IPS DF 19.7 (cell line): ENCODE data around the gene PDPK1.
"Not testable (repeated sequence)": the region's sequence is repeated elsewhere in the genome, so short reads cannot be mapped to it uniquely, and the experiment has no call there.

Source experiments
- DNase-seq: peaks from one replicate; pipeline ENCODE4 v3.0.0-alpha.2; 2013; ENCODE audit warnings: low read depth, low spot score

Gene PDPK1

GRCh38 chr16:2523801-2524231 is 14.0 kb upstream of the PDPK1 start:
- DNase-seq: no peak

GRCh38 chr16:2524339-2524938 is 13.4 kb upstream of the PDPK1 start:
- DNase-seq: no peak

DNA sequence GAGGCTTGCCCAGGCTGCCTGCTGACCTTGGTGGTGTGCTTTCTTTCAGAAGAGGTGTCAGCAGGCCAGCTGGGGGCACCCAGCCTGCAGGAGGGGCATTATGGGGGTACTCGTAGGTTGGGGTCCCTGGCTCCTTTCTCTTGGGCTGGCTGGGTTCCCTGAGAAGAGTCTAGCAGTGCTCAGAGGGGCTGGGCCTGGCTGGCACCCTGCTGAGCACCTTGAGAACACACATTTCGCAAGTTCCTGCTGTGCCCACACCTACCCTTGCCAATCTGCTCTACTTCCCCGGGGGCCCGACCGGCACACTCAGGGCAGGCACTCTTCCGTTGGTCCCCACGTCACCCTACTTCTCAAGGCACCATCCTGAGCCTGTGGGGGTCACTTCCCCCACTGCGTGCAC is 11.7 kb upstream of the PDPK1 start:
- DNase-seq: no peak

DNA sequence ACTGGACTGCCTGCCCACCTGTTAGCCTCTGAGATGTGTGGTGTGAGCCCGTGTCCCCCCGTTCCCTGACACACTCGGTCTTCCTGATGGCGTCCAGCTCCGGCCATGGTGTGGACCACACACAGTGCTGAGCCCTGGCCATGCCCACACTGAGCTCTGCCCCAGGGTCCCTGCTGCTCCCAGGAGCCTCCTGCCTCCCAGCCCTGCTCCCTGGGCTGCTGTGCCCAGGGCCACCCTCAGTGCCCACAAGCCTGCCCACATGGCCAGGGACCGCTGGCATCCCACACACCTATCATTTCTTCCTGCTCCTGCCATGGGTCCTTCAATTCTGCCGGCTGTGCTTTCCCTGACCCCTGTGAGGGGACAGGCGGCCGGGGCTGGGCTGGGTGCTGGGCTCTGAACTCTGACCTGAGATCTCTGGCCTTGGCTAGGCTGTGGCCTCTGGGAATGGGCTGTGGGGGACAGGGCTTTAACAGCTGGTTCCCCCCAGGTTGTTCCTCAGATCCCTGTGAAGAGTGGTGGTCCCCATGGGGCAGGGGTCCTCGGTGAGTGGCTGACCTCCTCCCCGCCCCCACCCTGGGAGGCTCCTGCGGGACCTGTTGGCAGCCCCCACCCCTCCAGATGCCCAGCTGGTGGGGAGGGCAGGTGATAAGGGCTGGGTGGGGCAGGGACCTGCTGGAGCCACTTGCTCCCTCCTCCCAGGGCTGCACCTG is 10.6 kb upstream of the PDPK1 start:
- DNase-seq: no peak

DNA sequence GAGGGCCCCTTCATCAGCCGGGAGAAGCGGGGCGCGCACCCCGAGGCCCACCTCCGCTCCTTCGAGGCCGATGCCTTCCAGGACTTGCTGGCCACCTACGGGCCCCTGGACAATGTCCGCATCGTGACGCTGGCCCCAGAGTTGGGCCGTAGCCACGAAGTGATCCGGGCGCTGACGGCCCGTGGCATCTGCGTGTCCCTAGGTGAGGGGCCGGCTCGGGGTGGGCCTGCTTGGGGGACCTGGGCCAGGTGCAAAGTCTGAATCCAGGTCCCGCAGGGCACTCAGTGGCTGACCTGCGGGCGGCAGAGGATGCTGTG is 10.1 kb upstream of the PDPK1 start:
- DNase-seq: no peak

GRCh38 chr16:2528161-2529060 is 9.4 kb upstream of the PDPK1 start:
- no peak for DNase-seq

GRCh38 chr16:2529061-2529931 is 8.5 kb upstream of the PDPK1 start:
- DNase-seq: no peak

DNA sequence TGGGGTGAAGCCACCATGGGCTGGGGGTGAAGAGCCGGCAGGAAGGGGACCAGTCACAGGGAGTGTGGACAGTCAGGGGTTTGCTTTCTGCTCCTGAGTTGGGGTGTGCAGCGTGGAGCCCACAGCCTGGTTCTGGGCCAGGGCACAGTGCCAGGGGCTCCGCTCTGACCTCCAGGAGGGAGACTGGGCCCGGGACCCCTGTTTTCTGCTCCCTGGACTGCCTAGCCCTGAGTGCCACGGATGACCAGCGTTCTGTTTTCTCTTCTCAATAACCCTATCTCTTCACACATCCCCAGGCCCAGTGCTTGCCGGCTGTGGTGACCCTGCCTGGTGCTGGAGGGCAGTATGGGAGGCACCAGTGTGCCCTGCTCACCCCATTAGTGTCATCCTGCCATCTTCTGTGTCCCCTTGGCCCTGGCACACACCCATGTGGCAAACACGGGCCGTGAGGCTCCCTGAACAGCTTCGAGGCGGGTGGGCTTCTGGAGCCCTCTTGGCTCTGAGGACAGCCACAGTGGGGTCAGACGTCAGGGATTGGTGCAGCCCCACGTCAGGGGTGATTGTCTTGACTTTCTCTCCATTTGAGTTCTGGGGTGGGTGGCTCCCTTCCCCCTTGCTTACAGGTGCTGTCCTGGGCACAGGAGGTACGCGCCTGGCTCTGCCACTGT is 7.7 kb upstream of the PDPK1 start:
- no peak for DNase-seq

DNA sequence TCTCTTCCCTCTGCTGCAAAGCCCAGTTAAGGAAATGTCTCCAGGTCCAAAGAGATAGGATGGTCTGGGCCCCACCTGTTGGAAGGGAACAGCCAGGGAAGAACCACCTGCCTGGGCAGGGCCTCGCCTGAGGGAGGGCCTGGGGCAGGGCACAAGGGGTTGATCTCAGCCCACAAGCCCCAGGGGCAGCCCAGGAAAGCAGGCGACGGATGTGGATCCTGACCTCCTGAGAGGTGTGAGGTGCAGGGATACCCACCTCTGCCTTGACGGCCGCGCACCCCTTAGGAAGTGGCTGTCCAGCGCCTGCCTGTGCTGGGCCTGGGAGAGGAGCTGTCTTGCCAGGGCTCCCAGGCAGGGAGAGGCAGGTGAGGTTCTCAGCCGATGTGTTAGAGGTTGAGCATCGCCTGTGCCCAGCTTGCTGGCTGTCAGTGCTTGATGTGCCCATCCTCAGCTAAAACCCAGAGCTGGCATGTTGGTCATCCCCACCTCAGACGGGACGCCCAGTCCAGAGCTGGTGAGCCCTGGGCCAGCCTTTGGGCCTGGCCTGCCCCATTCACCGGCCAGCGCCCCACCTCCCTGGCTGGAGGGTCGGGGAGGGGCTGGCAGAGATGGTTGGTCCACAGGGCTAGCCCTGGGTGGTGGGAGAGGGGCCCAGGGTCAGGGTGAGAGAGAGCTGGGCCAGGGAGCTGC is 7.0 kb upstream of the PDPK1 start:
- no peak for DNase-seq

- DNase-seq: no peak
Measured at GRCh38 chr16:2531371-2531695, 6.5 kb upstream of the PDPK1 start, which contains the start of gene CEMP1. TSS of gene CEMP1 (minus strand) at chr16:2531408. CDS start at chr16:2531073, 335 bp downstream.

DNA sequence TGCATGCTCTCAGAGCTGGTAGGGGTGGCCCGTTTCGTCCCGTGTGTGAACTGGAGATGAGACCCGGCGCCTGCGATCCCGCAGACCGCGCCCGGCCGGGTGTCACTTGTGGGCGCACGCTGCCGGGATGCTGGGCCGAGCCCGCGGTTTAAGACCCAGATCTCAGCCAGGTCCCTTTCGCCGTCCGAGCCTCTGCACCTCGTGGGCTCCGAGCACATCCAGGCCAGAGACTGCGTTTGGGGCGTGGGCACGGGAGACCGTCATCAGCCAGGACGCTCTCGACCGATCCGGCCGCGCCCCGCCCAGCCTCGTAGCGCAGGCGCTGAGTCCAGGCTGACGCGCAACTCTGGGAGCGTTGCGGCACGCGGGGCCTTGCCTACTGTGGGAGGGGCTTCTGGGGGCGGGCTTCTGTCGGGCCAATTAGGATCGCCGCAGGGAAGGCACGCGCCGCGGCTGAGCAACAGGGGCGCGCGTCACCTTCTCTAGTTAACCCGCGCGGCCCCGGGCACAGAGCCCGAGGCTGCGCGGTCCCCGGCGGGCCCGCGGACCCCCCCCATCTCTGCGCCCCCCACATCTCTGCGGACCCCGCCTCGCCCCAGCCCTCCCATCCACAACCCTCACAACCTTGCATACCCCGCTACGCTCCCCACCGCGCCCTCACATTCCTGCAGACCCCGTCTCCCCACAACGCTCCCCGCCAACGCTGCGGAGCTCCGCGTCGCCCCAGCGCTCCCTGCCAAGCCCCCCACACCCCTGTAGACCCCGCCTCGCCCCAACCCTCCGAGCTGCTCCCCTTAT is 5.9 kb upstream of the PDPK1 start:
- no peak for DNase-seq

DNA sequence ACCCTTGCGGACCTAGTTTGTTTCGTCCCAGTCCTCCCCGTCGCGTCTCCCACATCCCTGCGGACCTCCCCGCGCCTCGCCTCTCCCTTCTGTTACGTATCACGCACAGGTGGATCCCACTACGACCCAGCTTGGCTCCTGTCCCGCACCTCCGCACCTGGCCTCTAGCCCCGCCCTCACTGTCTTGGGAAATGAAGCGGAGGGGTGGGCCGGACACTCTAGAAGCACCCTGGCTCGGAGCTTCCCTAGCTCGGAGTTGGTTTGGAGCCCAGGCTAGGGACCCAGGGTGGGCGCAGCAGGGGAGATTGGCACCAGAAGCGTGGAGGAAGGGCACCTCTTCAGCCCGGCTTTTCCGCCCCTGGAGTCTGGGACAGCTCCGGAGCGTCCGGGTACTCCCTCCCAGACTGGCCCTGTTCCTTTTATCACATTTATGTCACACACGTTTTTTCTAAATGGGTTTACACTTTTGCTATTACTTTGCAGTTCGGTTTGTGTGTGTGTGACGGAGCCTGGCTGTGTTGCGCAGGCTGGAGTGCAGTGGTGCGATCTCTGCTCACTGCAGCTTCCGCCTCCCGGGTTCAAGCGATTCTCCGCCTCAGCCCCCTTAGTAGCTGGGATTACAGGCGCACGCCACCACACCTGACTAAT is 5.2 kb upstream of the PDPK1 start:
- DNase-seq: no peak

- DNase-seq: not testable (repeated sequence)
Measured at GRCh38 chr16:2533142-2533755, 4.6 kb upstream of the PDPK1 start.

- no peak for DNase-seq
Measured at GRCh38 chr16:2533912-2534311, 3.9 kb upstream of the PDPK1 start.

DNA sequence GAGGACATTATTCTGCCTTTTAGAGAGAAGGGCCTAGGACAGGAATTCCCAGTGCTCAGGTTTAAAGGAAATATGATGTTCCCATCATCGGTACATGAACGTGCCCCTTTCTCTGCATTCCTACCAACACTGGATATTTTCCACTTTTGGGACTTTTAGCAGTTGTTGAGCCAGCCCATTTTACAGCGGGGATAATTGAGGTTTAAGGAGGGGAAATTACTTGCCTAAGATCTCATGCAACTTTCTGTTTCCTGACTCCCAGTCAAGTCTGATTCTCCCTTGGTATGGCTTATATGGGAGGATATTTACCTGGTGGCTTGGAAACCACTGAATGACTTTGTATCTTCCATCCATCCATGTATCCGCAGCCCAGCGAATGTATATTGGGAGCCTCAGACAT is 3.5 kb upstream of the PDPK1 start:
- DNase-seq: not testable (repeated sequence)

GRCh38 chr16:2535625-2536013 is 2.2 kb upstream of the PDPK1 start:
- no peak for DNase-seq

- not testable (repeated sequence) for DNase-seq
Measured at GRCh38 chr16:2539192-2539844, 1.5 kb downstream of the PDPK1 start.

GRCh38 chr16:2539845-2540458 is 2.1 kb downstream of the PDPK1 start:
- DNase-seq: not testable (repeated sequence)
